ENCODE measurements around the gene GMDS. TPM values are rescaled to one million over a fixed set of nuclear protein-coding genes. Genes with fewer than 3 reads are reported as not detected.

GMDS gene
- total RNA-seq, 1 donor = 23.2 TPM

DNA sequence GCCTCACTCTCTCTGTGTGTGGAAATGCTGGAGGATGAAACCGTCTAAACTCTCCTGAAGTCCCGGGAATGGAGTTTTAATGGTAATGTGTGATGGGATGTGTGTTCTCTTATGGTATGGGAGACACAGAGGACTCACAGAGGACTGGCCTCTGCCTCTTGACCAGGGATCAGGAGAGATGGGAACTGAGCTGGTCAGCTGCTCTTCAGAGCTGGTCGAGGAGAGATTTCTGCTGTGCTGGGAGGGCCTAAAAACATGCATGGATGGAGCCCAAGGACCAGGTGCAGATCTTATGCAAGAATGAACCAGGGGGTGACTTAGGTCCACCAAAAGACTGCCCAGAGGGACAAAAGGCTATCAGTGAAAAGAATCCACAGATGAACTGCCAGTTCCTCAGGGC is 27.3 kb upstream of the GMDS start:
- Histone ChIP-seq H3K4me2 (ENCODE audit: insufficient read depth, low read length) (no peak overlapping the region), H3K9me3 (ENCODE audit: low read depth, low read length) (no peaks in the 10 kb centered on the region), H2AFZ (ENCODE audit: low read length) (no peak overlapping the region), H3K4me1 (ENCODE audit: insufficient read depth, low read length) (peaks cover 18% of the 10 kb centered on the region), H3K36me3 (ENCODE audit: insufficient read depth, low read length) (no peaks in the 10 kb centered on the region), H3K27ac (ENCODE audit: low read depth, low read length) (no peak overlapping the region), H3K79me2 (ENCODE audit: insufficient read depth, low read length) (no peaks in the 10 kb centered on the region), H3K4me3 (ENCODE audit: insufficient read depth, low read length) (no peak overlapping the region), H3K27me3 (ENCODE audit: insufficient read depth, low read length) (no peaks in the 10 kb centered on the region), H4K20me1 (ENCODE audit: insufficient read depth, low read length) (no peaks in the 10 kb centered on the region)
- DNase-seq (ENCODE audit: insufficient read length, low spot score, missing footprints) = no peak
- TF ChIP-seq, protein P1, sequence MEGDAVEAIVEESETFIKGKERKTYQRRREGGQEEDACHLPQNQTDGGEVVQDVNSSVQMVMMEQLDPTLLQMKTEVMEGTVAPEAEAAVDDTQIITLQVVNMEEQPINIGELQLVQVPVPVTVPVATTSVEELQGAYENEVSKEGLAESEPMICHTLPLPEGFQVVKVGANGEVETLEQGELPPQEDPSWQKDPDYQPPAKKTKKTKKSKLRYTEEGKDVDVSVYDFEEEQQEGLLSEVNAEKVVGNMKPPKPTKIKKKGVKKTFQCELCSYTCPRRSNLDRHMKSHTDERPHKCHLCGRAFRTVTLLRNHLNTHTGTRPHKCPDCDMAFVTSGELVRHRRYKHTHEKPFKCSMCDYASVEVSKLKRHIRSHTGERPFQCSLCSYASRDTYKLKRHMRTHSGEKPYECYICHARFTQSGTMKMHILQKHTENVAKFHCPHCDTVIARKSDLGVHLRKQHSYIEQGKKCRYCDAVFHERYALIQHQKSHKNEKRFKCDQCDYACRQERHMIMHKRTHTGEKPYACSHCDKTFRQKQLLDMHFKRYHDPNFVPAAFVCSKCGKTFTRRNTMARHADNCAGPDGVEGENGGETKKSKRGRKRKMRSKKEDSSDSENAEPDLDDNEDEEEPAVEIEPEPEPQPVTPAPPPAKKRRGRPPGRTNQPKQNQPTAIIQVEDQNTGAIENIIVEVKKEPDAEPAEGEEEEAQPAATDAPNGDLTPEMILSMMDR (IDR thresholded peaks at IDR 0.05; ENCODE audit: extremely low read depth, low read depth, low read length) = no peak

DNA sequence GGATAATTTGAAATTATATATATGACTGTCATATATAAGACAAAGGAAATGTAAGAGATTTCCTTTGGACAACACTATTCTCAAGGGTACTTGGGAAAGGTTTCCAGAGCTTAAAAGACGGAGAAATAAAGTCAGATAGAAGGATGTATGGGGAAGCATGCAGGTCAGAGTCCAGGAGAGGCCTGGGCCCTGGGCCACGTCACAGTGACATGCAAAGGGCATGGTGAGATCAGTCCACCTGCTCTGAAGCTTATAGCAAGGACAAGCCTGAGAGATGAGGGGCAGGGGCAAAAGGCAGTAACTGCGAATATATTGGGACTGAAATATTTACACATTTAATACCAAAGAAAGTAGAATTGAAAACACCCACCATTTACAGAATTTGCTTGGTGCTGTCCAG is 24.6 kb upstream of the GMDS start:
- Histone ChIP-seq H3K4me3 (ENCODE audit: insufficient read depth, low read length) (no peak overlapping the region), H4K20me1 (ENCODE audit: insufficient read depth, low read length) (no peaks in the 10 kb centered on the region), H3K36me3 (ENCODE audit: insufficient read depth, low read length) (no peaks in the 10 kb centered on the region), H3K4me2 (ENCODE audit: insufficient read depth, low read length) (no peak overlapping the region), H3K9me3 (ENCODE audit: low read depth, low read length) (no peaks in the 10 kb centered on the region), H2AFZ (ENCODE audit: low read length) (no peak overlapping the region), H3K79me2 (ENCODE audit: insufficient read depth, low read length) (no peaks in the 10 kb centered on the region), H3K27ac (ENCODE audit: low read depth, low read length) (no peak overlapping the region), H3K27me3 (ENCODE audit: insufficient read depth, low read length) (no peaks in the 10 kb centered on the region), H3K4me1 (ENCODE audit: insufficient read depth, low read length) (peaks cover 29% of the 10 kb centered on the region)
- TF ChIP-seq, protein P1 (IDR thresholded peaks at IDR 0.05; ENCODE audit: extremely low read depth, low read depth, low read length) = no peak
- DNase-seq (ENCODE audit: insufficient read length, low spot score, missing footprints) = no peak

DNA sequence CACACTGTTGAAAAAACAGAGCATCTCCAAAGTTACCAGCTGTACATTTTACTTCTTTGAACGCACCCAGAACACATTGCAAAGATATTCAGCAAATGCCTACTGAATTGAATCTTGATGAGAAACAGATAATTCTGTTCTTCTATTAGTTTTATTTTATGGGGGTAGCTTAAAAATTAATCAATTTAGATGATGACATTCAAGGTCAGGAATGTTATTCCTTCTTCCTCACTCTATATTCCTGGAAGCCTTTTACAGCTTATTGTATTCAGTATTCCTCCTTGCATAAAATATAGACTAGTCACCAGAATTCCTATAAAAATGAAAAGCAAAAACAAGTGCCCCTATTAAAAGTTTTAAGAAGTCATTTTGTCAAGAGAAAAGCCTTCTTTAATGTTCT is 21.4 kb upstream of the GMDS start:
- H2AFZ ChIP-seq (ENCODE audit: low read length) = no peak overlapping the region
- H3K9me3 ChIP-seq (ENCODE audit: low read depth, low read length) = no peaks in the 10 kb centered on the region
- no peak for DNase-seq (ENCODE audit: insufficient read length, low spot score, missing footprints)
- H3K36me3 ChIP-seq (ENCODE audit: insufficient read depth, low read length) = no peaks in the 10 kb centered on the region
- H3K4me2 ChIP-seq (ENCODE audit: insufficient read depth, low read length) = no peak overlapping the region
- H4K20me1 ChIP-seq (ENCODE audit: insufficient read depth, low read length) = no peaks in the 10 kb centered on the region
- no peaks in the 10 kb centered on the region for H3K27me3 ChIP-seq (ENCODE audit: insufficient read depth, low read length)
- H3K79me2 ChIP-seq (ENCODE audit: insufficient read depth, low read length) = no peaks in the 10 kb centered on the region
- peaks cover 26% of the 10 kb centered on the region for H3K4me1 ChIP-seq (ENCODE audit: insufficient read depth, low read length)
- H3K4me3 ChIP-seq (ENCODE audit: insufficient read depth, low read length) = no peak overlapping the region
- TF ChIP-seq, protein P1 (IDR thresholded peaks at IDR 0.05; ENCODE audit: extremely low read depth, low read depth, low read length) = no peak
- H3K27ac ChIP-seq (ENCODE audit: low read depth, low read length) = no peak overlapping the region

DNA sequence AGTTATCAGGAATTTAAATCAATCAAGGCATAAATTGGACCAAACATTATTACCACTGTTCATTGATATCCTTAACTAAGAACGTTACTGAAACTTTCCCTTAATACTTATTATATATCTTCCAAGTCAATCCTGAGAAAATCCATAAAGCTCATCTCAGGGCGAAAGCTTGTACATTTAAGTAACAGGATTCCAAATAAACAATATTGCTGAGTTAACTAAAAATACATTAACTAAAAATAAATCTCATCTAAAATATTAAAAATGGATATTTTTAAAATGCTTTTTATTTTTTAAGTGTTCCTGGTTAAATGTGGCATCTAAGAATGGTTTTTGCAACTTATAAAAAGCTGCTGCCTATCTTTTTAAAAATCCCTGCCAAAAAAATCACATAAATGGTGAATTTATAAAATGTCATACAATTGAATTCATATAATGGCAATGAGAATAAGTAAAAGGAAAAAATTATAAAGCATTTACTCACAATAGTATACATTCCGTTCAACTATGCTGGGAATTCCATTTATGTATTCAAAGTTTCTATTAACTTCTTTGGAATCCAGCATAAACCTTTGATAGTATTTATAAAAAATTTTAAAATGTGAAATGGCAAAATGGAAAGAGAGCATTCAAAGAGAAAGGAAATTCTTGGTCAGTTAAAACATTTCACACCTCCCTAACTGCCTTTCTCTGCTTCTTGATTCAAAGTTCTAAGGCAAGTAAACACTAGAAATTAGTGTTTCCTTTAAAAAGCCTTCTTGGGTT is 20.8 kb upstream of the GMDS start:
- no peaks in the 10 kb centered on the region for H3K27me3 ChIP-seq (ENCODE audit: insufficient read depth, low read length)
- peak overlapping the region; percentile 0 for H3K4me2 ChIP-seq (ENCODE audit: insufficient read depth, low read length)
- no peaks in the 10 kb centered on the region for H4K20me1 ChIP-seq (ENCODE audit: insufficient read depth, low read length)
- H3K79me2 ChIP-seq (ENCODE audit: insufficient read depth, low read length) = no peaks in the 10 kb centered on the region
- no peaks in the 10 kb centered on the region for H3K36me3 ChIP-seq (ENCODE audit: insufficient read depth, low read length)
- TF ChIP-seq, protein P1 (IDR thresholded peaks at IDR 0.05; ENCODE audit: extremely low read depth, low read depth, low read length) = no peak
- H3K27ac ChIP-seq (ENCODE audit: low read depth, low read length) = no peak overlapping the region
- no peaks in the 10 kb centered on the region for H3K9me3 ChIP-seq (ENCODE audit: low read depth, low read length)
- H3K4me1 ChIP-seq (ENCODE audit: insufficient read depth, low read length) = peaks cover 26% of the 10 kb centered on the region
- no peak overlapping the region for H2AFZ ChIP-seq (ENCODE audit: low read length)
- no peak overlapping the region for H3K4me3 ChIP-seq (ENCODE audit: insufficient read depth, low read length)
- no peak for DNase-seq (ENCODE audit: insufficient read length, low spot score, missing footprints)
